Measurements from ENCODE around the gene GATA3. TPM values are rescaled to one million over a fixed set of nuclear protein-coding genes. Genes with fewer than 3 reads are reported as not detected.

Gene GATA3
- total RNA-seq, 1 donor from 2014 or later, result not detected

DNA sequence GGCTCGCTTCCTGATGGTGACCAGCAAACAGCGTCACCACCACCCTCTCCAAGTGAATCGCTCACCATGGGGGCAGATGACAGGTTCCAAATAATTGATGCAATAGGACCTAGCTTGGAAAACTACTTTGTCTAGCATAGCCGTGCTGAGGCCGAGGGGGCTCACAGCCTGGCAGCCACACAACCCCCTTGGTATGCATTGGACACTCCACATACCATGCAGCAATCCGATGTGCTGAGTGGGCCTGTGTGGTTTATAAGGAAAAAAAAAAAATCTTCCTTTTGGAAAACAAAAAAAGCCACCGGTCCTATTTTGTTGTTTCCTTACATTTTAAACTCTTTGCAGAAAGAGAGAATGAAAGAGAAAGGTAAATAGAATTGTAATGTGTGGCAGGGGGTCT is 15.1 kb downstream of the GATA3 start:
- H3K27me3 ChIP-seq, result no peaks in the 10 kb centered on the region
- no peaks in the 10 kb centered on the region for H3K36me3 ChIP-seq
- TF ChIP-seq, protein P1, sequence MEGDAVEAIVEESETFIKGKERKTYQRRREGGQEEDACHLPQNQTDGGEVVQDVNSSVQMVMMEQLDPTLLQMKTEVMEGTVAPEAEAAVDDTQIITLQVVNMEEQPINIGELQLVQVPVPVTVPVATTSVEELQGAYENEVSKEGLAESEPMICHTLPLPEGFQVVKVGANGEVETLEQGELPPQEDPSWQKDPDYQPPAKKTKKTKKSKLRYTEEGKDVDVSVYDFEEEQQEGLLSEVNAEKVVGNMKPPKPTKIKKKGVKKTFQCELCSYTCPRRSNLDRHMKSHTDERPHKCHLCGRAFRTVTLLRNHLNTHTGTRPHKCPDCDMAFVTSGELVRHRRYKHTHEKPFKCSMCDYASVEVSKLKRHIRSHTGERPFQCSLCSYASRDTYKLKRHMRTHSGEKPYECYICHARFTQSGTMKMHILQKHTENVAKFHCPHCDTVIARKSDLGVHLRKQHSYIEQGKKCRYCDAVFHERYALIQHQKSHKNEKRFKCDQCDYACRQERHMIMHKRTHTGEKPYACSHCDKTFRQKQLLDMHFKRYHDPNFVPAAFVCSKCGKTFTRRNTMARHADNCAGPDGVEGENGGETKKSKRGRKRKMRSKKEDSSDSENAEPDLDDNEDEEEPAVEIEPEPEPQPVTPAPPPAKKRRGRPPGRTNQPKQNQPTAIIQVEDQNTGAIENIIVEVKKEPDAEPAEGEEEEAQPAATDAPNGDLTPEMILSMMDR (IDR thresholded peaks at IDR 0.05), result no peak
- intact Hi-C loops (cut with DNase I), result no loop called here
- no peak for DNase-seq (ENCODE audit: low spot score in 2 of 2)
- H3K4me3 ChIP-seq, result no peak overlapping the region
- no peaks in the 10 kb centered on the region for H3K4me1 ChIP-seq
- H3K9me3 ChIP-seq, result no peaks in the 10 kb centered on the region
- no peak overlapping the region for H3K27ac ChIP-seq

DNA sequence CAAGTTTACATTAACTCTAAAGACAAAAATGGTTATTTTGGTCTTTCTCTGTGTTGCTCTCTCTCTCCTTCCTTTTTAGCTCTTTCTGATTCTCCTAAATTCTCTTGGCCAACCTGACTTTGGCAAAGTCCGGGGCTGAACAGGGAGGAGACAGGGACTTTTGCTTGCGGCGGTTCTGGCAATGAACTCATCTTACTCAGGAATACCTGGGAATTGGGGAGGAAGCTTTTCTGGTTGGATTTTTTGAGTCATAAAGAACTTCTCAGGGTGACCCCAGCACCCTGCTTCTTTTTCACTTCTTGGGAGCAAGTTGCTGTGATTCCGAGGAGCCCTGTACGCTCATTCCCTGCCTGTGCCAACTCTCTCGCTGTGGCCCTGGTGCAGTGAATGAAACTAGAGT is 16.0 kb downstream of the GATA3 start:
- intact Hi-C loops (cut with DNase I), result no loop called here
- Histone ChIP-seq H3K27ac (no peak overlapping the region), H3K4me1 (no peaks in the 10 kb centered on the region), H3K4me3 (no peak overlapping the region), H3K36me3 (no peaks in the 10 kb centered on the region), H3K27me3 (no peaks in the 10 kb centered on the region), H3K9me3 (no peaks in the 10 kb centered on the region)
- TF ChIP-seq, protein P1 (IDR thresholded peaks at IDR 0.05), result no peak
- DNase-seq (ENCODE audit: low spot score in 2 of 2), result no peak

DNA sequence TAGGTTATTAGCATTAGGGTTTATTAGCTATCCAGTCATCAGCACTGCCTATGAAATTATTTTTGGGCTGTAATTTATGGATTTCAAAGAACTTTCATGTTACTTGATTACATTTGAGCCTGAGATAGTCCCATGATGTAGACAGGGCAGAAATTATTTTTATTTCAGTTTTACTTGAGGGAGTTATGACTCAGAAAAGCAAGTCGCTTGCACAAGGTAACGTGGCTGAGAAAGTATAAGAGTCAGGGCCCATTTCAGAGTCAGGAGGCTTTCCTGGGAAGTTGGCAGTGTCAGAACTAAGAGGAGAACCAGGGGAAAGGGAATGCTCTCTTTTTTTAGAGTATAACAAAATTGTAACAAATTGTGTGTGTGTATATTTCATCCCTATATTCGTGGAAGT is 16.5 kb downstream of the GATA3 start:
- no peak overlapping the region for H3K27ac ChIP-seq
- H3K36me3 ChIP-seq, result no peaks in the 10 kb centered on the region
- TF ChIP-seq, protein P1 (IDR thresholded peaks at IDR 0.05), result no peak
- no peaks in the 10 kb centered on the region for H3K9me3 ChIP-seq
- H3K4me1 ChIP-seq, result no peaks in the 10 kb centered on the region
- H3K4me3 ChIP-seq, result no peak overlapping the region
- no peaks in the 10 kb centered on the region for H3K27me3 ChIP-seq
- intact Hi-C loops (cut with DNase I), result no loop called here
- DNase-seq (ENCODE audit: low spot score in 2 of 2), result no peak

DNA sequence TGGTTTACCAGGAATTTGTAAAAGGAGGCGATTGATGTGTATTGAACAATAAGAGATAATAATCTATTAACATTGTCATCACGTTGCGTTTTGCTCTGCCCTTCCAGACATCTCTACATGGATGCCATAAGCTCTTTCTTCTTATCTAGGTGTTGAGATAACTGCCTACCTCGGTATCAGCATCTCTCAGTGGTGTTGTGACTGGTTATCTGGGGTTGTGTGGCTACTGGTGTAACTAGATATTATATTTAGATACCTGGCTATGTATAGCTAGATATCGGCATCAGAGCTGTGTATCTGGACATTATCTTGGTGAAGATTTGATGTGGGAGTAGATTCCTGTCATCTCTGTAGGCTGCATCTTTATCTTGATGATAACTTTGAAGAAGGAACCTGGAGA is 17.2 kb downstream of the GATA3 start:
- intact Hi-C loops (cut with DNase I), result no loop called here
- no peaks in the 10 kb centered on the region for H3K27me3 ChIP-seq
- no peak overlapping the region for H3K4me3 ChIP-seq
- TF ChIP-seq, protein P1 (IDR thresholded peaks at IDR 0.05), result no peak
- no peak overlapping the region for H3K27ac ChIP-seq
- no peaks in the 10 kb centered on the region for H3K9me3 ChIP-seq
- H3K36me3 ChIP-seq, result no peaks in the 10 kb centered on the region
- H3K4me1 ChIP-seq, result no peaks in the 10 kb centered on the region
- no peak for DNase-seq (ENCODE audit: low spot score in 2 of 2)

DNA sequence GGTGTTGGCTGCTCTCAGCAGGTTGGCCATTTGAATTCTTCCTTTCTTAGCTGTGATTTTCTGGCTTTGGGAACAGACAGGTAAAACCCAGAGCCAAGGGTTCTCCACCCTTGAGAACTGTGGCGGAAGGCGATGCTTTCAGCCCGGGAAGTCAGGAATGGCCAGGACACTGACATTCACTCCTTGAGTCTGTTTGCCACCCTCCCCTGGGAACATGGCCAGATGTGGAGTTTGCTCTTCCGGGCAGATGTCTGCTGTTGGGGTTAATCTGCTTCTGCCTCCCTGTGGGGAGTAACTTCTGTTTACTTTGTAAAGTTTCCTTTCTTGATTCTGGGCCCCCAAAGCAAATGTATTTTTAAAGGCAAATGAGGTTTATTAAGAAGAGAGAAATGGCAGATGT is 17.7 kb downstream of the GATA3 start:
- Histone ChIP-seq H3K4me1 (no peaks in the 10 kb centered on the region), H3K27me3 (no peaks in the 10 kb centered on the region), H3K4me3 (no peak overlapping the region), H3K27ac (no peak overlapping the region), H3K9me3 (no peaks in the 10 kb centered on the region), H3K36me3 (no peaks in the 10 kb centered on the region)
- intact Hi-C loops (cut with DNase I), result no loop called here
- TF ChIP-seq, protein P1 (IDR thresholded peaks at IDR 0.05), result no peak
- no peak for DNase-seq (ENCODE audit: low spot score in 2 of 2)

DNA sequence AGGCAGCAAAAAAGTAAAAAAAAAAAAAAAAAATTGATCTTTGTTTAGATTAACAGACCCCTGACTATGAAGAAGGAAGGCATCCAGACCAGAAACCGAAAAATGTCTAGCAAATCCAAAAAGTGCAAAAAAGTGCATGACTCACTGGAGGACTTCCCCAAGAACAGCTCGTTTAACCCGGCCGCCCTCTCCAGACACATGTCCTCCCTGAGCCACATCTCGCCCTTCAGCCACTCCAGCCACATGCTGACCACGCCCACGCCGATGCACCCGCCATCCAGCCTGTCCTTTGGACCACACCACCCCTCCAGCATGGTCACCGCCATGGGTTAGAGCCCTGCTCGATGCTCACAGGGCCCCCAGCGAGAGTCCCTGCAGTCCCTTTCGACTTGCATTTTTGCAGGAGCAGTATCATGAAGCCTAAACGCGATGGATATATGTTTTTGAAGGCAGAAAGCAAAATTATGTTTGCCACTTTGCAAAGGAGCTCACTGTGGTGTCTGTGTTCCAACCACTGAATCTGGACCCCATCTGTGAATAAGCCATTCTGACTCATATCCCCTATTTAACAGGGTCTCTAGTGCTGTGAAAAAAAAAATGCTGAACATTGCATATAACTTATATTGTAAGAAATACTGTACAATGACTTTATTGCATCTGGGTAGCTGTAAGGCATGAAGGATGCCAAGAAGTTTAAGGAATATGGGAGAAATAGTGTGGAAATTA is 19.4 kb downstream of the GATA3 start:
- Histone ChIP-seq H3K27me3 (no peaks in the 10 kb centered on the region), H3K36me3 (no peaks in the 10 kb centered on the region), H3K9me3 (no peaks in the 10 kb centered on the region), H3K4me1 (no peaks in the 10 kb centered on the region), H3K27ac (no peak overlapping the region), H3K4me3 (no peak overlapping the region)
- TF ChIP-seq, protein P1 (IDR thresholded peaks at IDR 0.05), result no peak
- DNase-seq (ENCODE audit: low spot score in 2 of 2), result no peak
- intact Hi-C loops (cut with DNase I), result no loop called here

All from ascending aorta (tissue), 2 donors.